ENCODE results near the gene VPS36. TPM values are rescaled to one million over a fixed set of nuclear protein-coding genes. Genes with fewer than 3 reads are reported as not detected.
"Not testable (repeated sequence)": the region's sequence is repeated elsewhere in the genome, so short reads cannot be mapped to it uniquely, and the experiment has no call there.

VPS36 gene
- total and polyA plus RNA-seq, 4 donors = 10.1 to 34.6 (median 26.2) TPM

DNA sequence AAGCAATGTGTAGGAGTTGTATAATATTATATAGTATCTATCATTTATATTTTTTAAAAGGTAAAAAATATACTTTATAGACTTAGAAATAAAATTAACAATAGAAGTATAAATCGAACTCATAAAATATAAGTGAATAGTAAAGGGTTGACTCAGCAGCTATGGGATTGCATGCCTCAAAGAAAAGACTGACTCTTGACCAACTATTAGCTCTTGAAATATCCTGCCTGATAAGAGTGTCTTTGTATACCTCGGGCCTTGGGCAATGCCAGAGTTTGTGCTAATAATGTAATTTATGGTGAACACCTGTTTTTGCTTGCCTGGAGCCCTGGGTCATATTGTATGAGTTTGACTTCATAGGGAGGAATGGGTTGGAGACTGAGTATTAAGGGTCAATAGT lies 36.6 kb upstream of the VPS36 start:
- H3K4me3 ChIP-seq (ENCODE audit: low read depth in 1 of 3, low read length in 3 of 3); H3K27ac ChIP-seq (ENCODE audit: low read depth in 1 of 2, low read length in 2 of 2); H3K9ac ChIP-seq (ENCODE audit: low read depth in 1 of 2, low read length in 2 of 2); H3K4me1 ChIP-seq (ENCODE audit: control insufficient read depth in 4 of 4, insufficient read depth in 4 of 4, low read length in 3 of 4); DNase-seq (ENCODE audit: low spot score); H3K9me3 ChIP-seq (ENCODE audit: control insufficient read depth in 4 of 4, low read length in 3 of 4); H3K36me3 ChIP-seq (ENCODE audit: control insufficient read depth in 4 of 4, insufficient read depth in 3 of 4, low read depth in 1 of 4, low read length in 3 of 4); H3K27me3 ChIP-seq (ENCODE audit: control insufficient read depth in 4 of 4, insufficient read depth in 4 of 4, low read length in 3 of 4): not testable (repeated sequence)
- 70% methylated on average over 2 of the region's 2 CpGs for WGBS

DNA sequence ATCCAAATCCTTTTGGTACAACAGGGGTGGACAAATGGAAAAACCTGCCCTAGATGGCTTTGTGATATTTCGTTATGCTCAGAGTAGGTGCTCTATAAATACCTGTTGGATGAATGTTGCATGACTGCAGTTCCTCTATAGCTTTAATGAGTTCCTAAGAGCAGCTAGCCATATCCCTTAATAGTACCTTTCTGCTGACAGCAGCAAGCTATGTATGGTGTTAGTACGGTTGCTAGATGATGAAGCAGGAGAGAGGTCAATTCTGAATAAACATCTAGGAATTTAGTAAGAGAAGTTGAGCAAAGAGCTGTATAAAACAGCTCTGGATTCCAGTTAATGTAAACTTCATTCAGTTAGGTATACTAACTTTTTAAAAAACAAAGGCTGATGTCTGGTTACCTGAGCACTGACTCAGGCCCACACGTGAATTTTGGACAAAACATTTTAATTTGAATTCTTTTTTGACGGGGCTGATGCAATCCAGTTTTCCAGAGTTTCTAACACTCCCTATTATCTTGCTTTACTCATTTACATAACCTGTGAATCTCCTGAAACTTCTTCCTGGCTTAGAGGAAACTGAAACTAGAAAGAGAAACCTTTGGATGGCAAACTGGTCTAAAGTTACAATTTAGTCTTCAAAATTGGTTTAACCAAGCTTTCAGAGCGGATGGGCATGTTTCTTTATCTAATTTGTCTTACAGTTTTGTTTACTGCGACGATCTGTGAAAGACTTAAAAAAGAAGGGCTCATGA lies 30.4 kb upstream of the VPS36 start:
- not testable (repeated sequence) for DNase-seq (ENCODE audit: low spot score); H3K4me3 ChIP-seq (ENCODE audit: low read depth in 1 of 3, low read length in 3 of 3); H3K36me3 ChIP-seq (ENCODE audit: control insufficient read depth in 4 of 4, insufficient read depth in 3 of 4, low read depth in 1 of 4, low read length in 3 of 4); H3K27ac ChIP-seq (ENCODE audit: low read depth in 1 of 2, low read length in 2 of 2); H3K9ac ChIP-seq (ENCODE audit: low read depth in 1 of 2, low read length in 2 of 2); H3K27me3 ChIP-seq (ENCODE audit: control insufficient read depth in 4 of 4, insufficient read depth in 4 of 4, low read length in 3 of 4); H3K4me1 ChIP-seq (ENCODE audit: control insufficient read depth in 4 of 4, insufficient read depth in 4 of 4, low read length in 3 of 4); H3K9me3 ChIP-seq (ENCODE audit: control insufficient read depth in 4 of 4, low read length in 3 of 4)
- WGBS = 81% methylated on average over 6 of the region's 7 CpGs

DNA sequence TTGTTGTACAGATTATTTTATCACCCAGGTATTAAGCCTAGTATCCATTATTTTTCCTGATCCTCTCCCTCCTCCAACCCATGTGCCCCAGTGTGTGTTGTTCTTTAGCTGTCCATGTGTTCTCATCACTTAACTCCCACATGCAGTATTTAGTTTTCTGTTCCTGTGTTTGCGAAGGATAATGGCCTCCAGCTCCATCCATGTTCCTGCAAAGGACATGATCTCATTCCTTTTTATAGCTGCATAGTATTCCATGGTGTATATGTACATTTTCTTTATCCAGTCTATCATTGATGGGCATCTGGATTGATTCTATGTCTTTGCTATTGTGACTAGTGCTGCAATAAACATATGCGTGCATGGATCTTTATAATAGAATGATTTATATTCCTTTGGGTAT lies 18.1 kb upstream of the VPS36 start:
- WGBS = 97% methylated on average over 2 of the region's 2 CpGs
- not testable (repeated sequence) for H3K36me3 ChIP-seq (ENCODE audit: control insufficient read depth in 4 of 4, insufficient read depth in 3 of 4, low read depth in 1 of 4, low read length in 3 of 4)

DNA sequence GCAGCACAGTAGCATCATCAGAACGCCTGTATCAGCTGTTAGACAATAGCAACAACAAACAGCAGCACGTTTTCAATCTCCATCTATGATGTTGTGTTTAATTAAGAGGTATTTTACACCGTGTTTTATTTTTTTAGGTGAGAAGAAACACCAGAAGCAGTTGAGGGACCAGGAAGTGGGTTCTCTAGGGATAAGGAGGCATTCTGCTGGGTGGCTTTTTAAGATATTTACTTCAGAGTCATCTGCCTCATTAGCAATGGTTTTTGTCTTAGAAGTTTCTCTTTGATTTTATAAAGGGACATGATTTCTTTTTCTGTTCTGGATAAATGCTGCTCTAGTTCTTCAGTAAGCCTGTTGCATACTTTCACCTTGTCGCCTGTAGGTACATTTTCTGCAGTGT lies 13.1 kb upstream of the VPS36 start:
- Histone ChIP-seq H3K27me3 (ENCODE audit: control insufficient read depth in 4 of 4, insufficient read depth in 4 of 4, low read length in 3 of 4) (no peaks in the 10 kb centered on the region), H3K4me1 (ENCODE audit: control insufficient read depth in 4 of 4, insufficient read depth in 4 of 4, low read length in 3 of 4) (no peaks in the 10 kb centered on the region), H3K9me3 (ENCODE audit: control insufficient read depth in 4 of 4, low read length in 3 of 4) (no peaks in the 10 kb centered on the region), H3K9ac (ENCODE audit: low read depth in 1 of 2, low read length in 2 of 2) (no peak overlapping the region), H3K27ac (ENCODE audit: low read depth in 1 of 2, low read length in 2 of 2) (no peak overlapping the region), H3K4me3 (ENCODE audit: low read depth in 1 of 3, low read length in 3 of 3) (no peak overlapping the region), H3K36me3 (ENCODE audit: control insufficient read depth in 4 of 4, insufficient read depth in 3 of 4, low read depth in 1 of 4, low read length in 3 of 4) (peaks cover 0 to 11% (median 4%) of the 10 kb centered on the region in 4 donors)
- DNase-seq (ENCODE audit: low spot score) = no peak
- WGBS = 90% methylated on average over 4 of the region's 4 CpGs
- TF ChIP-seq YY1 (IDR thresholded peaks at IDR 0.05) (no peak), EGR1 (IDR thresholded peaks at IDR 0.05; ENCODE audit: low read depth in 2 of 2) (no peak), NR2F2 (IDR thresholded peaks at IDR 0.05) (no peak), JUND (IDR thresholded peaks at IDR 0.05) (no peak), RXRA (IDR thresholded peaks at IDR 0.05) (no peak), GABPA (IDR thresholded peaks at IDR 0.05 in 1 of 2, conservative IDR thresholded peaks at IDR 0.05 in 1 of 2) (no peak), ATF3 (IDR thresholded peaks at IDR 0.05) (no peak), RAD21 (IDR thresholded peaks at IDR 0.05) (no peak), HNF4A (conservative IDR thresholded peaks at IDR 0.05) (no peak), FOXA1 (IDR thresholded peaks at IDR 0.05) (no peak), FOXA2 (IDR thresholded peaks at IDR 0.05) (no peak), TAF1 (conservative IDR thresholded peaks at IDR 0.05) (no peak), SP1 (IDR thresholded peaks at IDR 0.05) (no peak)
- TF ChIP-seq, protein P1, sequence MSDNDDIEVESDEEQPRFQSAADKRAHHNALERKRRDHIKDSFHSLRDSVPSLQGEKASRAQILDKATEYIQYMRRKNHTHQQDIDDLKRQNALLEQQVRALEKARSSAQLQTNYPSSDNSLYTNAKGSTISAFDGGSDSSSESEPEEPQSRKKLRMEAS (IDR thresholded peaks at IDR 0.05) = no peak
- TF ChIP-seq, protein P2, sequence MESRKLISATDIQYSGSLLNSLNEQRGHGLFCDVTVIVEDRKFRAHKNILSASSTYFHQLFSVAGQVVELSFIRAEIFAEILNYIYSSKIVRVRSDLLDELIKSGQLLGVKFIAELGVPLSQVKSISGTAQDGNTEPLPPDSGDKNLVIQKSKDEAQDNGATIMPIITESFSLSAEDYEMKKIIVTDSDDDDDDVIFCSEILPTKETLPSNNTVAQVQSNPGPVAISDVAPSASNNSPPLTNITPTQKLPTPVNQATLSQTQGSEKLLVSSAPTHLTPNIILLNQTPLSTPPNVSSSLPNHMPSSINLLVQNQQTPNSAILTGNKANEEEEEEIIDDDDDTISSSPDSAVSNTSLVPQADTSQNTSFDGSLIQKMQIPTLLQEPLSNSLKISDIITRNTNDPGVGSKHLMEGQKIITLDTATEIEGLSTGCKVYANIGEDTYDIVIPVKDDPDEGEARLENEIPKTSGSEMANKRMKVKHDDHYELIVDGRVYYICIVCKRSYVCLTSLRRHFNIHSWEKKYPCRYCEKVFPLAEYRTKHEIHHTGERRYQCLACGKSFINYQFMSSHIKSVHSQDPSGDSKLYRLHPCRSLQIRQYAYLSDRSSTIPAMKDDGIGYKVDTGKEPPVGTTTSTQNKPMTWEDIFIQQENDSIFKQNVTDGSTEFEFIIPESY (IDR thresholded peaks at IDR 0.05) = no peak
- TF ChIP-seq, protein P3, sequence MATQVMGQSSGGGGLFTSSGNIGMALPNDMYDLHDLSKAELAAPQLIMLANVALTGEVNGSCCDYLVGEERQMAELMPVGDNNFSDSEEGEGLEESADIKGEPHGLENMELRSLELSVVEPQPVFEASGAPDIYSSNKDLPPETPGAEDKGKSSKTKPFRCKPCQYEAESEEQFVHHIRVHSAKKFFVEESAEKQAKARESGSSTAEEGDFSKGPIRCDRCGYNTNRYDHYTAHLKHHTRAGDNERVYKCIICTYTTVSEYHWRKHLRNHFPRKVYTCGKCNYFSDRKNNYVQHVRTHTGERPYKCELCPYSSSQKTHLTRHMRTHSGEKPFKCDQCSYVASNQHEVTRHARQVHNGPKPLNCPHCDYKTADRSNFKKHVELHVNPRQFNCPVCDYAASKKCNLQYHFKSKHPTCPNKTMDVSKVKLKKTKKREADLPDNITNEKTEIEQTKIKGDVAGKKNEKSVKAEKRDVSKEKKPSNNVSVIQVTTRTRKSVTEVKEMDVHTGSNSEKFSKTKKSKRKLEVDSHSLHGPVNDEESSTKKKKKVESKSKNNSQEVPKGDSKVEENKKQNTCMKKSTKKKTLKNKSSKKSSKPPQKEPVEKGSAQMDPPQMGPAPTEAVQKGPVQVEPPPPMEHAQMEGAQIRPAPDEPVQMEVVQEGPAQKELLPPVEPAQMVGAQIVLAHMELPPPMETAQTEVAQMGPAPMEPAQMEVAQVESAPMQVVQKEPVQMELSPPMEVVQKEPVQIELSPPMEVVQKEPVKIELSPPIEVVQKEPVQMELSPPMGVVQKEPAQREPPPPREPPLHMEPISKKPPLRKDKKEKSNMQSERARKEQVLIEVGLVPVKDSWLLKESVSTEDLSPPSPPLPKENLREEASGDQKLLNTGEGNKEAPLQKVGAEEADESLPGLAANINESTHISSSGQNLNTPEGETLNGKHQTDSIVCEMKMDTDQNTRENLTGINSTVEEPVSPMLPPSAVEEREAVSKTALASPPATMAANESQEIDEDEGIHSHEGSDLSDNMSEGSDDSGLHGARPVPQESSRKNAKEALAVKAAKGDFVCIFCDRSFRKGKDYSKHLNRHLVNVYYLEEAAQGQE (IDR thresholded peaks at IDR 0.05) = no peak
- TF ChIP-seq, protein P4, sequence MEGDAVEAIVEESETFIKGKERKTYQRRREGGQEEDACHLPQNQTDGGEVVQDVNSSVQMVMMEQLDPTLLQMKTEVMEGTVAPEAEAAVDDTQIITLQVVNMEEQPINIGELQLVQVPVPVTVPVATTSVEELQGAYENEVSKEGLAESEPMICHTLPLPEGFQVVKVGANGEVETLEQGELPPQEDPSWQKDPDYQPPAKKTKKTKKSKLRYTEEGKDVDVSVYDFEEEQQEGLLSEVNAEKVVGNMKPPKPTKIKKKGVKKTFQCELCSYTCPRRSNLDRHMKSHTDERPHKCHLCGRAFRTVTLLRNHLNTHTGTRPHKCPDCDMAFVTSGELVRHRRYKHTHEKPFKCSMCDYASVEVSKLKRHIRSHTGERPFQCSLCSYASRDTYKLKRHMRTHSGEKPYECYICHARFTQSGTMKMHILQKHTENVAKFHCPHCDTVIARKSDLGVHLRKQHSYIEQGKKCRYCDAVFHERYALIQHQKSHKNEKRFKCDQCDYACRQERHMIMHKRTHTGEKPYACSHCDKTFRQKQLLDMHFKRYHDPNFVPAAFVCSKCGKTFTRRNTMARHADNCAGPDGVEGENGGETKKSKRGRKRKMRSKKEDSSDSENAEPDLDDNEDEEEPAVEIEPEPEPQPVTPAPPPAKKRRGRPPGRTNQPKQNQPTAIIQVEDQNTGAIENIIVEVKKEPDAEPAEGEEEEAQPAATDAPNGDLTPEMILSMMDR (IDR thresholded peaks at IDR 0.05; ENCODE audit: low read depth, low read length, missing input control) = no peak

More for the DNA sequence above, 18.1 kb upstream of the VPS36 start:
- not testable (repeated sequence) for H3K9me3 ChIP-seq (ENCODE audit: control insufficient read depth in 4 of 4, low read length in 3 of 4); DNase-seq (ENCODE audit: low spot score); H3K9ac ChIP-seq (ENCODE audit: low read depth in 1 of 2, low read length in 2 of 2); H3K27me3 ChIP-seq (ENCODE audit: control insufficient read depth in 4 of 4, insufficient read depth in 4 of 4, low read length in 3 of 4); H3K4me3 ChIP-seq (ENCODE audit: low read depth in 1 of 3, low read length in 3 of 3); H3K4me1 ChIP-seq (ENCODE audit: control insufficient read depth in 4 of 4, insufficient read depth in 4 of 4, low read length in 3 of 4); H3K27ac ChIP-seq (ENCODE audit: low read depth in 1 of 2, low read length in 2 of 2)
